ENCODE results near the gene LRAT.

LRAT gene

DNA sequence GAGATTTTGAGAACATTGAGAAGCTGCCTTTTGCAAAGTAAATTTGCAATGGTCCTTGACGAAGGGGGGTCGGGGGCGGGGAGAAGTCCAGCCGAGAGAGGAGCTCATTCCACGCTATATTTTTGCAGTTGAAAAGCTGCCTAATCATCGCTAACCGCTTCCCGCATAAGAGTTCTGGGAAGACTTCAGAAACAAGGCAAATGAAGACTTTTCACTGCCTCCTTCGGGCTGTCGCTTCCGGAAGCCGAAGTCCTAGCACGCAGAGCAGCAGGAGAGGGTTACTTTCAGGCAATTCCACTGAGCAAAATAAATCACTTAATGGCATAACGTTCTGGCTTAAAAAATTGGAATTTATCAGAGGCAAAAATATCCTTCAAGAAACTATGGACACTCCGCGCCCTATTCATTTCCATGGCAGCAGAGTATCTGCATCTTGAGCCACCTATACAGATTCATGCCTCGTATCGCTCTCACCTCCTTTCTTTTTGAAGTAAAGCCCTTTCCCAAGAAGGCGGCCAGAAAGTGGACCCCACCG lies 2.6 kb upstream of the LRAT start:
- no peaks in the 10 kb centered on the region for H3K36me3 ChIP-seq (replicated peaks; ENCODE audit: low read depth, low read length)
- no peaks in the 10 kb centered on the region for H3K9me3 ChIP-seq (ENCODE audit: insufficient read depth, low read length)
- no peak overlapping the region for H3K27ac ChIP-seq (ENCODE audit: low read length)
- no peak overlapping the region for H2AFZ ChIP-seq (ENCODE audit: low read depth, low read length)
- no peaks in the 10 kb centered on the region for H3K79me2 ChIP-seq (ENCODE audit: low read length)
- no peaks in the 10 kb centered on the region for H3K27me3 ChIP-seq (ENCODE audit: low read depth, low read length)
- H3K4me1 ChIP-seq (ENCODE audit: low read length): no peaks in the 10 kb centered on the region
- no peak overlapping the region for H3K4me3 ChIP-seq (ENCODE audit: low read length)
- H4K20me1 ChIP-seq (ENCODE audit: insufficient read depth, low read length): no peaks in the 10 kb centered on the region
- TF ChIP-seq, protein P1, sequence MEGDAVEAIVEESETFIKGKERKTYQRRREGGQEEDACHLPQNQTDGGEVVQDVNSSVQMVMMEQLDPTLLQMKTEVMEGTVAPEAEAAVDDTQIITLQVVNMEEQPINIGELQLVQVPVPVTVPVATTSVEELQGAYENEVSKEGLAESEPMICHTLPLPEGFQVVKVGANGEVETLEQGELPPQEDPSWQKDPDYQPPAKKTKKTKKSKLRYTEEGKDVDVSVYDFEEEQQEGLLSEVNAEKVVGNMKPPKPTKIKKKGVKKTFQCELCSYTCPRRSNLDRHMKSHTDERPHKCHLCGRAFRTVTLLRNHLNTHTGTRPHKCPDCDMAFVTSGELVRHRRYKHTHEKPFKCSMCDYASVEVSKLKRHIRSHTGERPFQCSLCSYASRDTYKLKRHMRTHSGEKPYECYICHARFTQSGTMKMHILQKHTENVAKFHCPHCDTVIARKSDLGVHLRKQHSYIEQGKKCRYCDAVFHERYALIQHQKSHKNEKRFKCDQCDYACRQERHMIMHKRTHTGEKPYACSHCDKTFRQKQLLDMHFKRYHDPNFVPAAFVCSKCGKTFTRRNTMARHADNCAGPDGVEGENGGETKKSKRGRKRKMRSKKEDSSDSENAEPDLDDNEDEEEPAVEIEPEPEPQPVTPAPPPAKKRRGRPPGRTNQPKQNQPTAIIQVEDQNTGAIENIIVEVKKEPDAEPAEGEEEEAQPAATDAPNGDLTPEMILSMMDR (IDR thresholded peaks at IDR 0.05; ENCODE audit: low read depth, low read length): no peak
- TF ChIP-seq EZH2phosphoT487 (IDR thresholded peaks at IDR 0.05; ENCODE audit: low read depth): no peak
- no peak overlapping the region for H3K4me2 ChIP-seq (ENCODE audit: low read length)
- no peak overlapping the region for H3K9ac ChIP-seq (ENCODE audit: low read length)

- H3K4me2 ChIP-seq (ENCODE audit: low read length): no peak overlapping the region
- no peak overlapping the region for H3K9ac ChIP-seq (ENCODE audit: low read length)
Measured at GRCh38 chr4:154741922-154742850, 1.6 kb upstream of the LRAT start.

GRCh38 chr4:154744341-154744926 lies 634 bp downstream of the LRAT start:
- Histone ChIP-seq H3K9ac (ENCODE audit: low read length) (no peak overlapping the region), H3K4me2 (ENCODE audit: low read length) (no peak overlapping the region), H3K27ac (ENCODE audit: low read length) (no peak overlapping the region), H3K4me1 (ENCODE audit: low read length) (no peaks in the 10 kb centered on the region), H3K36me3 (replicated peaks; ENCODE audit: low read depth, low read length) (no peaks in the 10 kb centered on the region), H2AFZ (ENCODE audit: low read depth, low read length) (no peak overlapping the region), H4K20me1 (ENCODE audit: insufficient read depth, low read length) (no peaks in the 10 kb centered on the region), H3K9me3 (ENCODE audit: insufficient read depth, low read length) (no peaks in the 10 kb centered on the region), H3K79me2 (ENCODE audit: low read length) (no peaks in the 10 kb centered on the region), H3K27me3 (ENCODE audit: low read depth, low read length) (no peaks in the 10 kb centered on the region), H3K4me3 (ENCODE audit: low read length) (no peak overlapping the region)
- TF ChIP-seq, protein P1 (IDR thresholded peaks at IDR 0.05; ENCODE audit: low read depth, low read length): no peak
- TF ChIP-seq EZH2phosphoT487 (IDR thresholded peaks at IDR 0.05; ENCODE audit: low read depth): no peak

More at GRCh38 chr4:154741922-154742850, 1.6 kb upstream of the LRAT start:
- Histone ChIP-seq H3K79me2 (ENCODE audit: low read length) (no peaks in the 10 kb centered on the region), H3K4me3 (ENCODE audit: low read length) (no peak overlapping the region), H2AFZ (ENCODE audit: low read depth, low read length) (no peak overlapping the region), H3K9me3 (ENCODE audit: insufficient read depth, low read length) (no peaks in the 10 kb centered on the region), H3K27me3 (ENCODE audit: low read depth, low read length) (no peaks in the 10 kb centered on the region), H3K27ac (ENCODE audit: low read length) (no peak overlapping the region), H4K20me1 (ENCODE audit: insufficient read depth, low read length) (no peaks in the 10 kb centered on the region), H3K36me3 (replicated peaks; ENCODE audit: low read depth, low read length) (no peaks in the 10 kb centered on the region), H3K4me1 (ENCODE audit: low read length) (no peaks in the 10 kb centered on the region)
- TF ChIP-seq, protein P1 (IDR thresholded peaks at IDR 0.05; ENCODE audit: low read depth, low read length): no peak
- no peak for TF ChIP-seq EZH2phosphoT487 (IDR thresholded peaks at IDR 0.05; ENCODE audit: low read depth)

GRCh38 chr4:154757713-154758112 lies 13.9 kb downstream of the LRAT start:
- H3K79me2 ChIP-seq (ENCODE audit: low read length): no peaks in the 10 kb centered on the region
- H3K27ac ChIP-seq (ENCODE audit: low read length): no peak overlapping the region
- H3K4me2 ChIP-seq (ENCODE audit: low read length): no peak overlapping the region
- H3K9ac ChIP-seq (ENCODE audit: low read length): no peak overlapping the region
- H3K9me3 ChIP-seq (ENCODE audit: insufficient read depth, low read length): no peaks in the 10 kb centered on the region
- H3K27me3 ChIP-seq (ENCODE audit: low read depth, low read length): peaks cover 2% of the 10 kb centered on the region; the same call in 1 of the 2 replicates
- H3K36me3 ChIP-seq (replicated peaks; ENCODE audit: low read depth, low read length): no peaks in the 10 kb centered on the region
- H2AFZ ChIP-seq (ENCODE audit: low read depth, low read length): no peak overlapping the region
- no peaks in the 10 kb centered on the region for H4K20me1 ChIP-seq (ENCODE audit: insufficient read depth, low read length)
- peaks cover 7% of the 10 kb centered on the region for H3K4me1 ChIP-seq (ENCODE audit: low read length)
- no peak overlapping the region for H3K4me3 ChIP-seq (ENCODE audit: low read length)
- TF ChIP-seq EZH2phosphoT487 (IDR thresholded peaks at IDR 0.05; ENCODE audit: low read depth): no peak
- TF ChIP-seq, protein P1 (IDR thresholded peaks at IDR 0.05; ENCODE audit: low read depth, low read length): no peak
